HCT116 (cell line): Measurements from ENCODE around the gene DDX20.

ENCODE experiments used
- CEBPB ChIP-seq: IDR thresholded peaks from 2 replicates; pipeline ENCODE4 v1.6.1; 2012; ENCODE audit warnings: low read depth
- EZH2 ChIP-seq: fragments of 200-600 bp; sonication (generic); IDR thresholded peaks from 2 replicates; pipeline ENCODE4 v1.6.1; 2017; ENCODE audit warnings: antibody characterized with exemption, mixed run types
- EZH2phosphoT487 ChIP-seq: fragments of 200-600 bp; IDR thresholded peaks from 2 replicates; pipeline ENCODE4 v1.6.1; 2018; ENCODE audit warnings: antibody characterized with exemption, borderline replicate concordance
- MAX ChIP-seq: IDR thresholded peaks from 2 replicates; pipeline ENCODE4 v1.6.1; 2012
- POLR2A ChIP-seq: IDR thresholded peaks from 2 replicates; pipeline ENCODE4 v1.7.0; 2011; ENCODE audit warnings: borderline replicate concordance; ENCODE audit not compliant: insufficient read depth, insufficient read length; ENCODE audit errors: extremely low read depth
- POLR2AphosphoS5 ChIP-seq: IDR thresholded peaks from 2 replicates; pipeline ENCODE4 v1.6.1; 2011; ENCODE audit warnings: mild to moderate bottlenecking, low read depth, low read length, moderate library complexity
- RAD21 ChIP-seq: IDR thresholded peaks from 2 replicates; pipeline ENCODE4 v1.6.1; 2012; ENCODE audit warnings: low read depth, mild to moderate bottlenecking
- SIN3A ChIP-seq: IDR thresholded peaks from 2 replicates; pipeline ENCODE4 v1.6.1; 2012; ENCODE audit warnings: low read depth
- YY1 ChIP-seq: IDR thresholded peaks from 2 replicates; pipeline ENCODE4 v1.6.1; 2011; ENCODE audit warnings: low read length, low read depth, moderate library complexity, mild to moderate bottlenecking; ENCODE audit not compliant: insufficient replicate concordance; ENCODE audit errors: extremely low read depth
- ZBTB33 ChIP-seq: IDR thresholded peaks from 2 replicates; pipeline ENCODE4 v1.6.1; 2011; ENCODE audit warnings: mild to moderate bottlenecking, low read length, moderate library complexity; ENCODE audit not compliant: insufficient replicate concordance; ENCODE audit errors: extremely low read depth
- ZNF274 ChIP-seq: fragments of 200-500 bp; sonication (Bioruptor generic); IDR thresholded peaks from 2 replicates; pipeline ENCODE4 v1.6.1; 2014; ENCODE audit warnings: mild to moderate bottlenecking, low read depth, low read length, inconsistent platforms
- TF ChIP-seq, protein P1 (sequence below), 3 experiments: fragments of 200-600 bp in 1 of 3; sonication (generic) in 1 of 3; IDR thresholded peaks in 2 of 3; conservative IDR thresholded peaks in 1 of 3; 2 replicates each; pipeline ENCODE4 v1.5.1; 2012 to 2017; ENCODE audit warnings: low read depth in 2 of 3, low read length in 2 of 3, antibody characterized with exemption in 1 of 3, borderline replicate concordance in 1 of 3, control low read depth in 1 of 3, mild to moderate bottlenecking in 1 of 3, mixed read lengths in 1 of 3, mixed run types in 1 of 3, moderate library complexity in 1 of 3; ENCODE audit not compliant: insufficient read depth in 1 of 3
- TF ChIP-seq, protein P2 (sequence below): IDR thresholded peaks from 2 replicates; pipeline ENCODE4 v1.6.1; 2012; ENCODE audit warnings: low read depth

- TF ChIP-seq, protein P1, sequence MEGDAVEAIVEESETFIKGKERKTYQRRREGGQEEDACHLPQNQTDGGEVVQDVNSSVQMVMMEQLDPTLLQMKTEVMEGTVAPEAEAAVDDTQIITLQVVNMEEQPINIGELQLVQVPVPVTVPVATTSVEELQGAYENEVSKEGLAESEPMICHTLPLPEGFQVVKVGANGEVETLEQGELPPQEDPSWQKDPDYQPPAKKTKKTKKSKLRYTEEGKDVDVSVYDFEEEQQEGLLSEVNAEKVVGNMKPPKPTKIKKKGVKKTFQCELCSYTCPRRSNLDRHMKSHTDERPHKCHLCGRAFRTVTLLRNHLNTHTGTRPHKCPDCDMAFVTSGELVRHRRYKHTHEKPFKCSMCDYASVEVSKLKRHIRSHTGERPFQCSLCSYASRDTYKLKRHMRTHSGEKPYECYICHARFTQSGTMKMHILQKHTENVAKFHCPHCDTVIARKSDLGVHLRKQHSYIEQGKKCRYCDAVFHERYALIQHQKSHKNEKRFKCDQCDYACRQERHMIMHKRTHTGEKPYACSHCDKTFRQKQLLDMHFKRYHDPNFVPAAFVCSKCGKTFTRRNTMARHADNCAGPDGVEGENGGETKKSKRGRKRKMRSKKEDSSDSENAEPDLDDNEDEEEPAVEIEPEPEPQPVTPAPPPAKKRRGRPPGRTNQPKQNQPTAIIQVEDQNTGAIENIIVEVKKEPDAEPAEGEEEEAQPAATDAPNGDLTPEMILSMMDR (IDR thresholded peaks at IDR 0.05 in 2 of 3, conservative IDR thresholded peaks at IDR 0.05 in 1 of 3; ENCODE audit: borderline replicate concordance in 1 of 3, insufficient read depth in 1 of 3, low read depth in 2 of 3, low read length in 2 of 3), result no peak; a peak in 1 of 6 replicates
- no peak for TF ChIP-seq POLR2A
- no peak for TF ChIP-seq SIN3A
- no peak for TF ChIP-seq ZBTB33
- TF ChIP-seq MAX, result no peak
- TF ChIP-seq CEBPB, result no peak
- no peak for TF ChIP-seq EZH2
- TF ChIP-seq RAD21, result no peak
- TF ChIP-seq POLR2AphosphoS5, result no peak
- TF ChIP-seq EZH2phosphoT487, result no peak
- TF ChIP-seq, protein P2, sequence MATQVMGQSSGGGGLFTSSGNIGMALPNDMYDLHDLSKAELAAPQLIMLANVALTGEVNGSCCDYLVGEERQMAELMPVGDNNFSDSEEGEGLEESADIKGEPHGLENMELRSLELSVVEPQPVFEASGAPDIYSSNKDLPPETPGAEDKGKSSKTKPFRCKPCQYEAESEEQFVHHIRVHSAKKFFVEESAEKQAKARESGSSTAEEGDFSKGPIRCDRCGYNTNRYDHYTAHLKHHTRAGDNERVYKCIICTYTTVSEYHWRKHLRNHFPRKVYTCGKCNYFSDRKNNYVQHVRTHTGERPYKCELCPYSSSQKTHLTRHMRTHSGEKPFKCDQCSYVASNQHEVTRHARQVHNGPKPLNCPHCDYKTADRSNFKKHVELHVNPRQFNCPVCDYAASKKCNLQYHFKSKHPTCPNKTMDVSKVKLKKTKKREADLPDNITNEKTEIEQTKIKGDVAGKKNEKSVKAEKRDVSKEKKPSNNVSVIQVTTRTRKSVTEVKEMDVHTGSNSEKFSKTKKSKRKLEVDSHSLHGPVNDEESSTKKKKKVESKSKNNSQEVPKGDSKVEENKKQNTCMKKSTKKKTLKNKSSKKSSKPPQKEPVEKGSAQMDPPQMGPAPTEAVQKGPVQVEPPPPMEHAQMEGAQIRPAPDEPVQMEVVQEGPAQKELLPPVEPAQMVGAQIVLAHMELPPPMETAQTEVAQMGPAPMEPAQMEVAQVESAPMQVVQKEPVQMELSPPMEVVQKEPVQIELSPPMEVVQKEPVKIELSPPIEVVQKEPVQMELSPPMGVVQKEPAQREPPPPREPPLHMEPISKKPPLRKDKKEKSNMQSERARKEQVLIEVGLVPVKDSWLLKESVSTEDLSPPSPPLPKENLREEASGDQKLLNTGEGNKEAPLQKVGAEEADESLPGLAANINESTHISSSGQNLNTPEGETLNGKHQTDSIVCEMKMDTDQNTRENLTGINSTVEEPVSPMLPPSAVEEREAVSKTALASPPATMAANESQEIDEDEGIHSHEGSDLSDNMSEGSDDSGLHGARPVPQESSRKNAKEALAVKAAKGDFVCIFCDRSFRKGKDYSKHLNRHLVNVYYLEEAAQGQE, result no peak
- no peak for TF ChIP-seq YY1
- no peak for TF ChIP-seq ZNF274
Measured at GRCh38 chr1:111746614-111746999, 9.1 kb upstream of the DDX20 start.
